Stimulated activated naive CD8-positive, alpha-beta T cell treated with anti-CD3 and anti-CD28 coated beads, Interleukin-15, Interleukin-2, amounts not matched to agents 100 ng/mL and 50 ng/mL, for 24 hours (primary cell): ENCODE data around the gene MAMLD1.

Experiments used
- H3K27ac Mint-ChIP-seq: one replicate; pipeline ENCODE4 v1.8.0; 2021; ENCODE audit warnings: mild to moderate bottlenecking, mixed read lengths
- H3K27me3 Mint-ChIP-seq: one replicate; pipeline ENCODE4 v1.8.0; 2021; ENCODE audit warnings: mixed read lengths
- H3K36me3 Mint-ChIP-seq: one replicate; pipeline ENCODE4 v1.8.0; 2021; ENCODE audit warnings: low read depth, mixed read lengths
- H3K4me1 Mint-ChIP-seq: one replicate; pipeline ENCODE4 v1.8.0; 2021; ENCODE audit warnings: low read depth, mixed read lengths
- H3K4me3 Mint-ChIP-seq: one replicate; pipeline ENCODE4 v1.8.0; 2021; ENCODE audit warnings: mild to moderate bottlenecking, mixed read lengths
- H3K9me3 Mint-ChIP-seq: one replicate; pipeline ENCODE4 v1.8.0; 2021; ENCODE audit warnings: mixed read lengths

MAMLD1 gene

DNA sequence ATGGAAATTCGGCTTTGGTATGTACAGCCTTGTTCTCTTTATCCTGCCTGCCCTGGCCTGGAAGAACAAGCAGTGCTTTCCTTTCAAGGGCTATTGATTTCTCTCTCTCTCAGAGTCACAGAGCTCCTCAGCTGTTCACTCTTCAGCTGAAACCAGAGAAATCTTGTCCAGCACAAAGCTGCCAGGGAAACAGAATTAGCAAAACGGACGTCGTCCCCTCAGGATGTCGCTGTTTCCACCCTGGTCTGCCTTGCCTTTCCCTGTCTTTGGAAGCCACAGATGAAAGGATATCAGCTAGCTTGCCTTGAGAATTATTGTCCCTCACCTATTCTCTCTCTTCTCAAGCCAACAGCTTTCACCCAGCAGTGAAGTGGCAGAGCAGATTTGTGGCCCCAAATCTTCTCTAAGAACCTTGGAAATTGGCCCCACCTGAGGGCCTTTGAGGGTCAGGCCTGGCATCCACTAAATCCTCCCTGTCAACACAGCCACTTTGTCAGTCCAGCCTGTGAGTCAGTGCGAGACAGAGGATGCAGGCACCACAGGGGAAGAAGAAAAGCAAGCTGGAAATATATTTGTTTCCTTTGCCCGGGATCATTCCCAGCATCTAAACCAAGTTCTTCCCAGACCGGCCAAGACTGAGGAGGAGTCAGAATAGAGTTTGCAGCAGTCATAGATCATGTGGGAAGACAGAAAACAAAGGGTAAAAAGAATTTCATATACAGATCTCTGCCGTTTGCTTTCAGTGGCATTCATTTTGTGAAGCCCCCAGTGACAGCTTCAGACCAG is 141.5 kb downstream of the MAMLD1 start:
- Mint-ChIP-seq H3K4me3 (no peak overlapping the region), H3K27ac (no peak overlapping the region), H3K4me1 (no peaks in the 10 kb centered on the region)

DNA sequence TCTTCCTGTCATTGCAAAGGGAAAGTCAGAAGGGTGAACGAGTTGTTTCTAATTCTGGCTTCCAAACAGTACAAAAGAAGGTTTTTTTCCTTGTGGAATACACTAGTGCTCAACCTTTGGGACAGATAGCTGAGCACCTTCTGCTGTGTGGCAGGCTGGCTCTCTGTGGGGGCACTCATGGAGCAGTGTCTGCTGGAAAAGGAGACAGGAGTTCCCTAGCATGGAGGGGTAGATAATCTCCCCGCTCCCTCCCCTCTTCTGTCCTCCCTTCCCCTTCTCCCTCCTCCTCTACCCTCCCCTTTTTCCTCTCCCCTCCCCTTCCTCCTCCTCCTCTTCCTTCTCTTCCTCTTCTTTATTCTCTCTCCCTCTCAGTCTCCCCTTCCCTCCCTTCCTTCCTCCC is 142.9 kb downstream of the MAMLD1 start:
- H3K4me3 Mint-ChIP-seq, result no peak overlapping the region
- no peaks in the 10 kb centered on the region for H3K9me3 Mint-ChIP-seq
- no peaks in the 10 kb centered on the region for H3K27me3 Mint-ChIP-seq
- no peaks in the 10 kb centered on the region for H3K4me1 Mint-ChIP-seq
- H3K36me3 Mint-ChIP-seq, result no peaks in the 10 kb centered on the region
- no peak overlapping the region for H3K27ac Mint-ChIP-seq

More for the DNA sequence above, 141.5 kb downstream of the MAMLD1 start:
- H3K9me3 Mint-ChIP-seq, result no peaks in the 10 kb centered on the region
- no peaks in the 10 kb centered on the region for H3K27me3 Mint-ChIP-seq
- no peaks in the 10 kb centered on the region for H3K36me3 Mint-ChIP-seq

DNA sequence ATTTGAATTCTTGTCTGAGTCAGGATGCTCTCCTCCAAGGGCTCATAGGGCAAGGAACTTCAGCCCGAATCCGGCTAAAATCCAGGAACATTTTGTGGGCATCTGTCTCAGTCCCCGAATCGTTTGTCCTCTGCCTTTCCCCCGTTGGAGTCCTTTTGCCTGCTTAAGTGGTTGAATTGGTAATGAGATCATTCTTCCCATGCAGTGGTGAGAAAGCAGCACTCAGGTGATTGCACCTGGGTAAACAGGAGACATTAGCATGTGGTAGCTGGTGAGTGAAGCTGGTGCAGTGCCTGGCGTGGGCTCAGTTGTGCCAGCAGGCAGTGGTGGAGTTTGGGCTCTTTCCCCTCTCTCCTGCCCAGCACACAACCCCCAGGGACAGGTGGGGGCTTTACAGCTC is 143.4 kb downstream of the MAMLD1 start:
- Mint-ChIP-seq H3K4me3 (no peak overlapping the region), H3K27me3 (no peaks in the 10 kb centered on the region), H3K4me1 (no peaks in the 10 kb centered on the region), H3K9me3 (no peaks in the 10 kb centered on the region), H3K27ac (no peak overlapping the region), H3K36me3 (no peaks in the 10 kb centered on the region)

- no peaks in the 10 kb centered on the region for H3K4me1 Mint-ChIP-seq
- H3K4me3 Mint-ChIP-seq, result no peak overlapping the region
- no peaks in the 10 kb centered on the region for H3K36me3 Mint-ChIP-seq
These were observed 144.2 kb downstream of the MAMLD1 start for GRCh38 chrX:150507251-150507856.

GRCh38 chrX:150508018-150508417 is 144.9 kb downstream of the MAMLD1 start:
- H3K9me3 Mint-ChIP-seq, result no peaks in the 10 kb centered on the region
- no peak overlapping the region for H3K27ac Mint-ChIP-seq
- H3K36me3 Mint-ChIP-seq, result no peaks in the 10 kb centered on the region
- H3K27me3 Mint-ChIP-seq, result no peaks in the 10 kb centered on the region
- H3K4me1 Mint-ChIP-seq, result no peaks in the 10 kb centered on the region
- H3K4me3 Mint-ChIP-seq, result no peak overlapping the region

More at GRCh38 chrX:150507251-150507856, 144.2 kb downstream of the MAMLD1 start:
- no peaks in the 10 kb centered on the region for H3K9me3 Mint-ChIP-seq
- no peak overlapping the region for H3K27ac Mint-ChIP-seq
- H3K27me3 Mint-ChIP-seq, result no peaks in the 10 kb centered on the region

- Mint-ChIP-seq H3K27me3 (no peaks in the 10 kb centered on the region), H3K4me1 (no peaks in the 10 kb centered on the region), H3K36me3 (no peaks in the 10 kb centered on the region), H3K27ac (no peak overlapping the region), H3K4me3 (no peak overlapping the region), H3K9me3 (no peaks in the 10 kb centered on the region)
These were observed 145.6 kb downstream of the MAMLD1 start for GRCh38 chrX:150508451-150509367.

- Mint-ChIP-seq H3K4me1 (no peaks in the 10 kb centered on the region), H3K36me3 (no peaks in the 10 kb centered on the region), H3K9me3 (no peaks in the 10 kb centered on the region), H3K4me3 (no peak overlapping the region), H3K27me3 (no peaks in the 10 kb centered on the region), H3K27ac (no peak overlapping the region)
These were observed 146.6 kb downstream of the MAMLD1 start for GRCh38 chrX:150509703-150510102.

DNA sequence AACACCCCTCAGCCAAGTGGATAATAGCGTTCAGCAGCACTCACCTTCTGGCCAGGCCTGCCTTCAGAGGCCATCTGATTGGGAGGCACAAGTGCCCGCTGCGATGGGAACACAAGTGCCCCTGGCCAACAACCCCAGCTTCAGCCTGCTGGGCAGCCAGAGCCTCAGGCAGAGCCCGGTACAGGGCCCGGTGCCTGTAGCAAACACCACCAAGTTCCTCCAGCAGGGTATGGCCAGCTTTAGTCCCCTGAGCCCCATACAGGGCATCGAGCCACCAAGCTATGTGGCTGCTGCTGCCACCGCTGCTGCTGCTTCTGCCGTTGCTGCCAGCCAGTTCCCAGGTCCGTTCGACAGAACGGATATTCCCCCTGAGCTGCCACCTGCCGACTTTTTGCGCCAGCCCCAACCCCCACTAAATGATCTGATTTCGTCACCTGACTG is 149.4 kb downstream of the MAMLD1 start:
- H3K27me3 Mint-ChIP-seq, result no peaks in the 10 kb centered on the region
- H3K4me1 Mint-ChIP-seq, result no peaks in the 10 kb centered on the region
- no peaks in the 10 kb centered on the region for H3K36me3 Mint-ChIP-seq
- no peak overlapping the region for H3K27ac Mint-ChIP-seq
- H3K9me3 Mint-ChIP-seq, result no peaks in the 10 kb centered on the region
- no peak overlapping the region for H3K4me3 Mint-ChIP-seq

DNA sequence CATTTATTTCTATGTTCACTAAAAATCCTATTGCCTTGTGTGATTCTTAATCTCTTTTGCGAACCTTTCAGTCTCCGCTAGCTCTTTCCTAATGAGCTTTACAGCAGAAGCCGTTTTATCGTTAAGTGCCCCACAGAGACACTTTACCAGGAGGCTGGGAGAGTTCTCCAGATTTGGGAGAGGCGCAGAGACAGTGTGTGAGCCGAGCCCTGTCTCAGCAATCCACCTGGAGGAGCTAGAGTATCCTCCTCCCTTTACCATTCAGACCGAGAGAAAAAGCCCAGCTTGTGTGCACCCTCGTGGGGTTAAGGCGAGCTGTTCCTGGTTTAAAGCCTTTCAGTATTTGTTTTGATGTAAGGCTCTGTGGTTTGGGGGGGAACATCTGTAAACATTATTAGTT is 150.4 kb downstream of the MAMLD1 start:
- Mint-ChIP-seq H3K4me1 (no peaks in the 10 kb centered on the region), H3K36me3 (no peaks in the 10 kb centered on the region), H3K27ac (no peak overlapping the region), H3K4me3 (no peak overlapping the region), H3K9me3 (no peaks in the 10 kb centered on the region), H3K27me3 (no peaks in the 10 kb centered on the region)

DNA sequence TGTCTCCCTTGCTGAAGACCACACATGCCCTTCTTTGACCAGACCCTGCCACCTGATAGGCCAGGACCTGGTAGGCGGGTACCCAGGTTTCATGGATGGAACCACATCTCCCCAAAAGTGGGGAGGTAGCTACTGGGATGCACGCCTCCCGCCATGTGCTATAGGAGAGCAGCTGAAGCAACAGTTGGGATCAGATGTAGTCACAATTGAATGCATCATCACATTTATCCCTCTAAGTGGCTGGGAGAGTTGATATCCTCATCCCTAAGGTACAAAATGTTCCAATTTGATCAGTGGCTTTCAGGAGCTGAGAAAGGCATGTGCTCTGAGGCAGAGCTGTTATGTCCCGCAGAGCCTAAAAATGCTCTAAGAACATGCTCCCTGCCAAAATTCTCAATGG is 151.3 kb downstream of the MAMLD1 start:
- Mint-ChIP-seq H3K4me3 (no peak overlapping the region), H3K9me3 (no peaks in the 10 kb centered on the region), H3K27me3 (no peaks in the 10 kb centered on the region), H3K27ac (no peak overlapping the region), H3K4me1 (no peaks in the 10 kb centered on the region), H3K36me3 (no peaks in the 10 kb centered on the region)

DNA sequence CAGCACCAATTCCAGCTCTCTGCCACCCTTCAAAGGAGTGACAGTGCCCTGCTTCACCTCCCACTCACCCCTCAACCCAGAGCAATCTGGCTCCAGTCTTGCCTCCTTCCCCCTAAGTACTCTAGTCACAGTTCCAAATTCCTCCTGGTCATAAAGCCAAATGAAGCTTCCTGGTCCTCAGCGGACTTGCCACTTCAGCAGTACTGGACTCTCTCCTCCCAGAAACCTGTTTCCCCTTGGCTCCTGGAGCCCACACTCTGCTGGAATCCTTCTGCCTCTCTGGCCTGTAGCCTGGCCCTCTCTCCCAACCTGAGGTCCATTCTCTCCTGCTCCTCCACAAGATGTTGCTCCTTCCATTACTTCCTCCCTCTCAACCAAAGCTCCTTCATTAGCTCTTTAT is 152.7 kb downstream of the MAMLD1 start:
- Mint-ChIP-seq H3K9me3 (no peaks in the 10 kb centered on the region), H3K36me3 (no peaks in the 10 kb centered on the region), H3K27ac (no peak overlapping the region), H3K27me3 (no peaks in the 10 kb centered on the region), H3K4me1 (no peaks in the 10 kb centered on the region), H3K4me3 (no peak overlapping the region)

DNA sequence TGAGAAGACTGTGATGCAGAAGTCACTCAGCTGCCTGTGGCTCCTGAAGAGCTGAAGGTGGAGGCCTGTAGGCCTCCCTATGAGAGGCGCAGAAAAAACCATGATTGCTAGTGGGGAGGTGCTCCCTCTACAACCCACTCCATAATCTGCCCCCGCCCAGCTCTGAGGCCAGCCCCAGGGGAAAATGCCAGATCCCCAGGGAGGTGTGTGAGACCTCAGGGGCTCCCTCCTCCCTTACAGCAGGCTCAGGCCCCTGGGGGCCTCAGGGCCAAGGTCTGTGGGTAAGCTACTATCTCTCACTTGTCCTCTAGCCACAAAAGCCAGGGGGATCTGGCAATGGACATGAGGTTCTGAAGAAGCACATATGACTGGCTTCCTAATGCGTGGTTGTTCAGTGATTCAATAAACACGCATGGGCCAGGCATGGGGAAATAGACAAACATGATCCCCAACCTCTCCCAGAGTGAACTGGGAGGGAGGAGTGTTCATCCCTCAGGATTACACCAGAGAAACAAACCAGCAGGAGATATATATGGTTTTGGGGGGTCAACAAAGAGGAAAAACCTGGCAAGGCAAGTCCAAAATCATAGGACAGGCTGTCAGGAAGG is 154.3 kb downstream of the MAMLD1 start:
- no peak overlapping the region for H3K4me3 Mint-ChIP-seq
- no peak overlapping the region for H3K27ac Mint-ChIP-seq
- no peaks in the 10 kb centered on the region for H3K9me3 Mint-ChIP-seq
- no peaks in the 10 kb centered on the region for H3K27me3 Mint-ChIP-seq
- no peaks in the 10 kb centered on the region for H3K36me3 Mint-ChIP-seq
- H3K4me1 Mint-ChIP-seq, result no peaks in the 10 kb centered on the region

DNA sequence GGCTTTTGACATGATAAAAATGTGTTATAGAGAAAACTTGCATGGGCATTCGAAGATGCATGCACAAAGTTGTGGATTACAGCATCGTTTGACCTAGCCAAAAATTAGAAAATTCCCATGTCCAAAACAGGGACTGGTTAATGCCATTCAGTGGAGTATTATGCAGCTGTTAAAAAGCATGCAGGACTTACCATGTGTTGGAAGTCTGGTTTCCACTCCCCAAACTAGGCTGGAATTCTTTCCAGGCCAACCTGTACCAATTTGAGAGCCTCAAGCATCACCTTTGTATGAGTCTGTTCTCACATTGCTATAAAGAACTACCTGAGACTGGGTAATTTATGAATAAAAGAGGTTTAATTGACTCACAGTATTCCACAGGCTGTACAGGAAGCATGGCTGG is 159.4 kb downstream of the MAMLD1 start:
- Mint-ChIP-seq H3K4me3 (no peak overlapping the region), H3K4me1 (no peaks in the 10 kb centered on the region), H3K36me3 (no peaks in the 10 kb centered on the region), H3K27me3 (no peaks in the 10 kb centered on the region), H3K9me3 (no peaks in the 10 kb centered on the region), H3K27ac (no peak overlapping the region)

- no peak overlapping the region for H3K27ac Mint-ChIP-seq
- H3K4me3 Mint-ChIP-seq, result no peak overlapping the region
- H3K9me3 Mint-ChIP-seq, result no peaks in the 10 kb centered on the region
- no peaks in the 10 kb centered on the region for H3K36me3 Mint-ChIP-seq
- no peaks in the 10 kb centered on the region for H3K4me1 Mint-ChIP-seq
- no peaks in the 10 kb centered on the region for H3K27me3 Mint-ChIP-seq
These were observed 162.2 kb downstream of the MAMLD1 start for GRCh38 chrX:150525061-150525919.
